Activated T-cell treated with anti-CD3 and anti-CD28 coated beads, Interleukin-2, amount 50 U/mL, for 48 hours (primary cell): Measurements from ENCODE around the gene ZSWIM4.

Experiments used
- DNase-seq, 2 experiments: peaks; one replicate each; pipeline ENCODE4 v3.0.0-alpha.2; 2020

Gene ZSWIM4

DNA sequence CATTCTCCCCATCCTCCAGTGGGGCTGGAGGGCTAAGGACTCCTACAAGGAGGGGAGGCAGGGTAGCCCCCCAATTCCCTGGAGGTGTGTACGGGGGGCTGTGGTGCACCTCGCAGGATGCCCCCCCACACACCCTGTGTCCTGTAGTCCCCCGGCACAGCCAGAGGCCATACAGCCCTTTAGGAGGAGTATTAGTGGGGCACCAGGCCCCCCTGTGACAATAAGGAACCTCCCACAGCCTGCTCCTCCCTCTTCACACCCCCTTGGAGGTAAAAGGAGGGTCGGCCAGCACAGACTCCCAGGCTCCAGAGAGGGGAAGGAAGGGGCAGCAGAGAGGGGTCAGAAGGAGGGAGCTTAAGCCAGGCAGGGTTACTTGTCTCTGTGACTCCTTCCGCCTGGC is 81.6 kb downstream of the ZSWIM4 start, which contains the start of gene NANOS3:
Gene NANOS3, plus strand, starts transcription at position 301 of the 400 bp plus-strand sequence. CDS start 115 bp downstream, outside the sequence.
- no peak for DNase-seq

DNA sequence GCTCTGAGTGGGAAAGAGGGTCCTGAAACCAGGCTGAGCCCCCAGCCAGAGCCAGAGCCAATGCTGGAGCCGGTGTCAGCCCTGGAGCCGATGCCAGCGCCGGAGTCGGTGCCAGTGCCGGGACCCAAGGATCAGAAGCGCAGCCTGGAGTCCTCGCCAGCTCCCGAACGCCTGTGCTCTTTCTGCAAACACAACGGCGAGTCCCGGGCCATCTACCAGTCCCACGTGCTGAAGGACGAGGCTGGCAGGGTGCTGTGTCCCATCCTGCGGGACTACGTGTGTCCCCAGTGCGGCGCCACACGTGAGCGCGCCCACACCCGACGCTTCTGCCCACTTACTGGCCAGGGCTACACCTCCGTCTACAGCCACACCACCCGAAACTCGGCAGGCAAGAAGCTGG is 82.1 kb downstream of the ZSWIM4 start:
- DNase-seq = no peak

DNA sequence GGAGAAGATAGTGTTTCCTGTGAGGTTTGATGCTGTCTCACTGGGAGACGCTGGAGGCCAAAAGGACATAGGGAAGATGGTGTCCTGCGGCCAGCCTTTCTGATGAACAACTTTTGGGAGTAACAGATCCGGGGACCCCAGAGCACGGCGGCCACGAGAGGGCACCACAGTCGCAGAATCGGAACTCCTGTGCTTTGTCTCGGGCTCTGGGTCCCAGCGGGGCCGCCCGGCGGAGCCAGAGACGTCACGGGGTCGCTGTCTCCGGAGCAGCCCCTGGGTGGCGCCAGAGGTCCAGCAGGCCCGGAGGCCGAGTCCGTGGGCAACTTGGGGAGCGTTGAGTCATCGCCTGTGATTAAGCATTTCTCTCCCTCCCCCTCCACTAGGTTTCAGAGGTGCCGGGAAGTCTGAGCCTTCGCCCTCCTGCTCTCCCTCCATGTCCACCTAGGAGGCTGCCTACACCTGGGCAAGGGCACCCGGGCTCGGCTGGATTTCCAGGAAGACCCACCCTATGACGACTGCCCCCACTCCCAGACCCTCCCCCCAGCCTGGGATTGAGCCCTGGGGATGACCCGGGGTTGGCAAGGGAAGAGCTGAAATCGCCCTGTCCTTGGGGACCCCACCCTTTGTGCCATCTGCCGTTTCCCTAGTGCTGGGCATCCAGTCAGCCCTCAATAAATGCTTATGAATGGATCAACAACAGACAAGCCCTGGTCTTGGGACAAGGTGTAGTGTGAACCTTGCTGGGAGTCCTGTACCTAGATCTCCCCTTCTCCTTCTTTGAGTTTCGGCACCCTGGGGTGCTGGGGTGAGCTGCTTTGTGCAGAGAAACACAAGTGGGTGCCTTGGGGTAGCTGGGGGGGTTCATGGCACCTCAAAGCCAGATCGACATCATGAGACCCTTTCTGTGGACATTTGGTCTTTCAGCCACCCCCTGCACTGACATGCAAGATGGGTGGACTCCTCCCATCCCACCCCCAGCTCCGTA is 85.1 kb downstream of the ZSWIM4 start:
- peak; percentile 99 to 100 for DNase-seq

DNA sequence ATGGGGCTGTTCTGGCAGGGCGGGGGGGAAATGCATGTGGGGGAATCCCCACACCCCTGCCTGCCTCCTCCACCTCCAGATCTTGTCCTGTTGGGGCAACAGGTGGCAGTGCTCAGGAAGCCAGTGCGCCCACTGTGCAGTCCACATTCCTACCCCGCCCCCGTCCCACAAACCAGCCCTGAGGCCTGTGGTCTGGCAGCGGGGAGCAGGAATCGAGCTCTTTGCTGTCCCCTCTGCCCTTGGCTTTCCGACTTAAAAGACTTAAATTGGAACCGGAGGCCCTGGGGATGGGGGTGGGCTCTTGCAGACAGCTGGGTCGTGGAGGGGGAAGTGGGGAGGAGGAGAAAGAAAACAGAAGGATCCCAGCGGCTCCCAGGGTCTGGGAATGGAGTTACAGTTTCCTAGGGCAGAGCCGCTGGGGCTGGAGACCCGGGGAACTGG is 86.0 kb downstream of the ZSWIM4 start:
- peak; percentile 43 to 56 for DNase-seq
